ENCODE measurements around the gene OR51E1. TPM values are rescaled to one million over a fixed set of nuclear protein-coding genes. Genes with fewer than 3 reads are reported as not detected.

OR51E1 gene
- total RNA-seq, 1 donor from 2014 or later = not detected

DNA sequence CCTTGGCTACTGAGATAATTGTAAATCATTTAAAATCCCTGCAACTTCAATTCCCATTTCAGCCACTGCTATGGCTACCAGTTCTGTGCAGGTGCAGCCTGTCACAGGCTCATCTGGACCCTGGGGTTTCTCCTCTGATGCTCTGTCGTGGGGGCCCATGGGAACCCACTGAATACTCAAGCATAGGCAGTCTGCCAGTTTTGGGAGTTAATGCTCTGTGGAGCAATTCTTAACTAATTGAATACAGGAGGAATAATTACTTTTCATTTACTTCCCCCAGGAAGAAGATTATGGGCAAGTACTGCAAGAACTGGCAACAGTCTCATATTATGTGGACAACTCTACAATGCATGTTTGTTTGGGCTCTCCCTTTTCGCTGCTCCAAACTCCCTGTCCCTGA is 28.0 kb downstream of the OR51E1 start:
- intact Hi-C loops (cut with DNase I) = no loop called here

DNA sequence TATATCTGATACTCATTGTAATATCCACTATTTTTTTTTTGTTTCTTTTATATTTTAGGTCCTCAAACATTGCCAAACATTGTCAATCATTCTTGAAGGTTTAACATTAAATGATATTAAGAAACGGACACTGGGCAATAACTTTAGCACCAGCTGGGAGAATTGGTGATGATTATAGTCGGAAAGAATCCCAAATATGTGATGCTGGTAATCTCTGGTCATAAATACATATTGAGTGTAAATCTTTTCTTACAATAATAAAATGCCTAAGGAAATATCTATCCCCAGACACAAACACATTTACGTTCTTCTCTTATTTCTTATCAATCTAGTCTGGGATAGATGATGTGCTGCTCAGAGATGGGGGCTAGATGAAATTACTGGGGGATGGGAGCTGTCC is 28.7 kb downstream of the OR51E1 start:
- DNase-seq (no peak), ATAC-seq (no peak)
- H3K36me3 ChIP-seq = no peaks in the 10 kb centered on the region
- no peaks in the 10 kb centered on the region for H3K27me3 ChIP-seq
- H3K4me3 ChIP-seq = no peak overlapping the region
- no peaks in the 10 kb centered on the region for H3K4me1 ChIP-seq
- intact Hi-C loops (cut with DNase I) = no loop called here
- H3K9me3 ChIP-seq = no peaks in the 10 kb centered on the region
- no peak overlapping the region for H3K27ac ChIP-seq
- TF ChIP-seq, protein P1, sequence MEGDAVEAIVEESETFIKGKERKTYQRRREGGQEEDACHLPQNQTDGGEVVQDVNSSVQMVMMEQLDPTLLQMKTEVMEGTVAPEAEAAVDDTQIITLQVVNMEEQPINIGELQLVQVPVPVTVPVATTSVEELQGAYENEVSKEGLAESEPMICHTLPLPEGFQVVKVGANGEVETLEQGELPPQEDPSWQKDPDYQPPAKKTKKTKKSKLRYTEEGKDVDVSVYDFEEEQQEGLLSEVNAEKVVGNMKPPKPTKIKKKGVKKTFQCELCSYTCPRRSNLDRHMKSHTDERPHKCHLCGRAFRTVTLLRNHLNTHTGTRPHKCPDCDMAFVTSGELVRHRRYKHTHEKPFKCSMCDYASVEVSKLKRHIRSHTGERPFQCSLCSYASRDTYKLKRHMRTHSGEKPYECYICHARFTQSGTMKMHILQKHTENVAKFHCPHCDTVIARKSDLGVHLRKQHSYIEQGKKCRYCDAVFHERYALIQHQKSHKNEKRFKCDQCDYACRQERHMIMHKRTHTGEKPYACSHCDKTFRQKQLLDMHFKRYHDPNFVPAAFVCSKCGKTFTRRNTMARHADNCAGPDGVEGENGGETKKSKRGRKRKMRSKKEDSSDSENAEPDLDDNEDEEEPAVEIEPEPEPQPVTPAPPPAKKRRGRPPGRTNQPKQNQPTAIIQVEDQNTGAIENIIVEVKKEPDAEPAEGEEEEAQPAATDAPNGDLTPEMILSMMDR (IDR thresholded peaks at IDR 0.05) = no peak

More for the DNA sequence above, 28.0 kb downstream of the OR51E1 start:
- H3K27ac ChIP-seq = no peak overlapping the region
- ATAC-seq (no peak), DNase-seq (no peak)
- no peaks in the 10 kb centered on the region for H3K4me1 ChIP-seq
- H3K9me3 ChIP-seq = no peaks in the 10 kb centered on the region
- no peak overlapping the region for H3K4me3 ChIP-seq
- TF ChIP-seq, protein P1 (IDR thresholded peaks at IDR 0.05) = no peak
- H3K27me3 ChIP-seq = no peaks in the 10 kb centered on the region
- no peaks in the 10 kb centered on the region for H3K36me3 ChIP-seq

DNA sequence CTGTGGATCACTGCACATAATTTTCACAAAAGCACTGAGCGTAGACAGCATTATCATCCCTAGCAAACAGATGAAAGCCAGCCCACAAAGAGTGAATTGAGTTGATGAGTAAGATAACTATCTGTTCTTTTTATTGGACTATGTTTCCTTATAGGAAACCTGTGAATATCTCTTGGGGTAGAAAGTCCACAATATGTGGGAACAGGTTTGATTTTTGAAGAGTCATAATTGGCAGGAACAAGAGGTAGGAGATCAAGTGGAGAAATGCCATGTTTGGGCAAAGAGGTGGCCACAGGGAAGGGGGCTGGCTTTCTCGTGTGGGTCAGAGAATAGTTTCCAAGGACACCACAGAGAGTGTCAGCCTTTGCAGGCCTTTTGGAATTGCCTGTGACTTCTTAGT is 30.0 kb downstream of the OR51E1 start:
- H3K27me3 ChIP-seq = no peaks in the 10 kb centered on the region
- TF ChIP-seq, protein P1 (IDR thresholded peaks at IDR 0.05) = no peak
- no peaks in the 10 kb centered on the region for H3K4me1 ChIP-seq
- H3K36me3 ChIP-seq = no peaks in the 10 kb centered on the region
- no peak overlapping the region for H3K27ac ChIP-seq
- no peak for DNase-seq
- intact Hi-C loops (cut with DNase I) = no loop called here
- no peaks in the 10 kb centered on the region for H3K9me3 ChIP-seq
- no peak overlapping the region for H3K4me3 ChIP-seq
- ATAC-seq = no peak

DNA sequence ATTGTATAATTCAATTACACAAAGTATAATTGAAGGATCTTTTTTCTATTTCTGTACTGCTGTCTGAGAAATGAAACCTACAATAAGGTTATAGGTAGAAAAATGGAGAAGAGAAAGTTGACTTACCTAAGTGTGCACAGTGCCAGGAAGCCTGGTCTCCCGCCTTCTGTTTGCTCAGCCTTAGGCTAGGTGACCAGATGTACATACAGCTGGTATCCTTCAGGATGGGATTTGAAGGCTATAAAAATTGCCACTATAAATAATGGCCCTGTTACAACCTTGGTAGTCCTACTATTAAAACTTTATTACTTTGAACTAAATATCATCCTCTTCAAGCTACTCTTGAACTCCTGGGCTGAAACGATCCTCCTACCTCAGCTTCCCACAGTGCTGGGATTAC is 34.2 kb downstream of the OR51E1 start:
- no peaks in the 10 kb centered on the region for H3K36me3 ChIP-seq
- TF ChIP-seq, protein P1 (IDR thresholded peaks at IDR 0.05) = no peak
- no peaks in the 10 kb centered on the region for H3K27me3 ChIP-seq
- intact Hi-C loops (cut with DNase I) = no loop called here
- no peak for ATAC-seq
- no peak for DNase-seq
- no peak overlapping the region for H3K4me3 ChIP-seq
- H3K27ac ChIP-seq = no peak overlapping the region
- no peaks in the 10 kb centered on the region for H3K9me3 ChIP-seq
- no peaks in the 10 kb centered on the region for H3K4me1 ChIP-seq

DNA sequence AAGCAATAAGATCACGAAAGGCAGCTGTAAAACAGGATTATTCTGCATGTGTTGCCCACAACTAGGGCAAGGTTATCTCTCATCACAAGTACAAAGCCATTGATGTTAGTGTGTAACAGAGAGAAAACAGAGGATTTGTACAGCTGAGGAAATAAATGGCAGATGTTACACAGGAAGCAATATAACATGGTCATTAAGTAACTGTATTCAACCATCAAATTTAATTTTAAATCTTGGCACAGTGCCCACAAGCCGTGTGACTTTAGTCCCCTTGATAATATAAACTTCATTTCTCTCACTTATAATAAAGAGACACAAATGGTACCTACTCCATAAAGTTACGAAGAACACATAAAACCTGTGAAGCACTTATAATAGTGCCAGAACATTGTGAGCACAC is 36.6 kb downstream of the OR51E1 start:
- DNase-seq (no peak), ATAC-seq (no peak)
- TF ChIP-seq, protein P1 (IDR thresholded peaks at IDR 0.05) = no peak

More for the DNA sequence above, 36.6 kb downstream of the OR51E1 start:
- Histone ChIP-seq H3K4me3 (no peak overlapping the region), H3K27ac (no peak overlapping the region), H3K27me3 (no peaks in the 10 kb centered on the region), H3K36me3 (no peaks in the 10 kb centered on the region), H3K4me1 (no peaks in the 10 kb centered on the region), H3K9me3 (no peaks in the 10 kb centered on the region)
- intact Hi-C loops (cut with DNase I) = no loop called here

Data from upper lobe of right lung (tissue), 1 donor.